Stimulated activated CD4-positive, alpha-beta T cell treated with anti-CD3 and anti-CD28 coated beads, Interleukin-15, amount 100 ng/mL, for 48 hours (primary cell): ENCODE data around the gene SLC22A13.
"Not testable (repeated sequence)": the region's sequence is repeated elsewhere in the genome, so short reads cannot be mapped to it uniquely, and the experiment has no call there.

Experiments used
- DNase-seq, 2 donors: peaks; one replicate each; pipeline ENCODE4 v3.0.0-alpha.2; 2020; ENCODE audit warnings: low read depth in 2 of 2

SLC22A13 gene, protein sequence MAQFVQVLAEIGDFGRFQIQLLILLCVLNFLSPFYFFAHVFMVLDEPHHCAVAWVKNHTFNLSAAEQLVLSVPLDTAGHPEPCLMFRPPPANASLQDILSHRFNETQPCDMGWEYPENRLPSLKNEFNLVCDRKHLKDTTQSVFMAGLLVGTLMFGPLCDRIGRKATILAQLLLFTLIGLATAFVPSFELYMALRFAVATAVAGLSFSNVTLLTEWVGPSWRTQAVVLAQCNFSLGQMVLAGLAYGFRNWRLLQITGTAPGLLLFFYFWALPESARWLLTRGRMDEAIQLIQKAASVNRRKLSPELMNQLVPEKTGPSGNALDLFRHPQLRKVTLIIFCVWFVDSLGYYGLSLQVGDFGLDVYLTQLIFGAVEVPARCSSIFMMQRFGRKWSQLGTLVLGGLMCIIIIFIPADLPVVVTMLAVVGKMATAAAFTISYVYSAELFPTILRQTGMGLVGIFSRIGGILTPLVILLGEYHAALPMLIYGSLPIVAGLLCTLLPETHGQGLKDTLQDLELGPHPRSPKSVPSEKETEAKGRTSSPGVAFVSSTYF

GRCh38 chr3:38265604-38266307 is at the start of gene SLC22A13:
SLC22A13 (plus strand) TSS chr3:38265812; CDS start chr3:38265861, 49 bp downstream.
- DNase-seq, result no peak

GRCh38 chr3:38219609-38220197 is 45.9 kb upstream of the SLC22A13 start:
- DNase-seq, result no peak

- DNase-seq, result no peak
Observed at GRCh38 chr3:38221005-38221404, 44.6 kb upstream of the SLC22A13 start.

DNA sequence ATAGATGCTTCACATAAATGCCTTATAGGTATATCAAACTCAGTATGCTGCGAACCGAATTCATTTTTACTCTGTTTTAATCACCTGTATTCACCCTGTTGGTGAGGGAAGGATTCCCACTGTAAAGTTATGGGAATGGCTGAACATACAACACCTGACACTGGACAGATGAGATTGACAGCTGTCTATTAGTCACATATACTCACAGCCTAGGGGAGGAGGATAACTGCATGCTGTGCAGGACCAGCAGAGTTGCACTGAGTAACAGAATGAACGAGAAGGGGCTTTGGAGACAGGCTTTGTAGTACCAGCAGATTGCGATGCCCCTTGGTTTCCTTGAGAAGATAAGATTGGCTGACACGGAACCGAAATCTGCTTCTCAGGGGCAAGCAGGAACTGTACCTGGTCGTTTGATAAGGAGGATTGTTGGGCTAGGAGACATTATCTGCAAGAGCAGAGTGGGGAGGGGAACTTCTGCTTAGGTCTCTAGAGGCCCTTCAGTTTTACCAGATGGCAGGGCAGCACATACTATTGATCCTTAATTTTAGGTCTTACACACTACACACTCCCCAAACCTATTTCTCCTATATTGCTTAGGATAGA is 43.5 kb upstream of the SLC22A13 start:
- no peak for DNase-seq

GRCh38 chr3:38224357-38224756 is 41.3 kb upstream of the SLC22A13 start:
- no peak for DNase-seq

- no peak for DNase-seq
Observed at GRCh38 chr3:38226273-38226672, 39.3 kb upstream of the SLC22A13 start.

DNA sequence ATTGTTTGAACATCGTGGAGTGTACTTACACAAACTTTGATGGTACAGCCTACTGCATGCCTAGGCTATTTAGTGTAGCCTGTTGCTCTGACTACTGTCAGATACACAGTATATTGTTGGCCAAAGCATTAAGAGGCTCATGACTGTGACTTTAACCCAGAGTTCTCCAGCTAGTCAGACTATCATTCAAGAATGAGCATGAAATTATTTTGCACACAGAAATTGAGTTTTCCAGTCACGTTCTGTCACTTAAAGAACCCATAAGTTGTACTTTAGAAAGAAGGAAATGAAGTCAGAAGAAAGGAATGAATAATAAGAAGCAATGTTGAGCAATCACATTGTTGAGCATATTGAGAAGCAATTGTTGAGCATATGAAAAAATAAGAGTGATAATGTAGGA is 37.6 kb upstream of the SLC22A13 start:
- no peak for DNase-seq

GRCh38 chr3:38229036-38229435 is 36.6 kb upstream of the SLC22A13 start:
- no peak for DNase-seq

DNA sequence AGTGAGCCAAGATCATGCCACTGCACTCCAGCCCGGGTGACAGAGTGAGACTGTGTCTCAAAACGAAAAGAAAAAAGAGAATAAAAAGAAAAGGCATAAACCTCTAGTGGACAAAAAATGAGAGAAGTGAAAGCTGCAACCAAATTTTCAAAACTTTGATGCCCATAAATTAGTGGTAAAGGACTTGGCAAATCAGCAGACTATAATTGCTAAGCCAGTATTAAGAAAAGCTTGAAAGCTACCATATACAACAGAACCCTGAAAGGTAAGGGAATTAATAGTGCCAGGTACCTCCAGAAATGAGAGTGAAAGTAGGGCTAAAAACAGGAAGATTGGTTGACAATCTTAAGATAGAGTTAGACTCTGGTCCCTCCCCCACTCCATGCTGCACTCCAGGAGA is 32.9 kb upstream of the SLC22A13 start:
- no peak for DNase-seq

DNA sequence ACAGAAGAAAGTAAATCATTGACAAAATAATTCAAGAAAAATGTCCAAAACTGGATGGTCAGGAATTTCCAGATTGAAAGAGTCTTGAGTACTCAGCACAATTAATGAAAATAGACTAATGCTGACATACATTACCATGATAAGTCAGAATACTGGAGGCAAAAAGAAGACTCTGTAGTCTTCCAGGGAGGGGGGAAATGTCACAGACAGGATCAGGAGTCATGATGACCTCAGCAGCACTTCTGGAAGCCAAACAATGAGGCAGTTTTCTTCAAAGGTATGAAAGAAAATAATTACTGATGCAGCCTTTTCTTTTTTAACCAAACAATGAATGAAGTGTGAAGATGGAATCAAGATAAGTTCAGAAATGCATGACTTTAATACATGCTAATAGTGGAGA is 30.1 kb upstream of the SLC22A13 start:
- no peak for DNase-seq

DNA sequence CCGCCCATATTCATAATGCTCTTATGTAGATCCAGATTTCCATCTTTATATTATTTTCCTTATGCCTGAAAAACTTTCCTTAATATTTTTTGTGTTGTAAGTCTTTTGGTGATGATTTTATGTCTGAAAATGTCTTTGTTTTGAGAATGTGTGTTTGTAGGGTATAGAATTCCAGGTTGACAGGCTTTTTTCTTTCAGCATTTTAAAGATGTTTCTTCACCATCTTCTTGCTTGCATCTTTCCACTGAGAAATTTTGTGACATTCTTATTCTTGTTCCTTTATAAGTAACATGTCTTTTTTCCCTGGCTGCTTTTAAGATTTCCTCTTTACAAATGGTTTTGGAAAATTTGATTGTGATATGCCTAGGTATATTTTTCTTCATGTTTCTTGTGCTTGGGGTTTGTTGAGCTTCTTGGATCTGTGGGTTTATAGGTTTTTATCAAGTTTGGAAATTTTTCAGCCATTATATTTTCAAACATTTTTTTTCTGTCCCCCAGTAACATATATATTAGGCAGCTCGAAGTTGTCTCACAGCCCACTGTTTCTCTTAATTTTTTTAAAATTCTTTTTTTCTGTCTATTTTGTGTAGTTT is 27.1 kb upstream of the SLC22A13 start:
- DNase-seq, result no peak

- DNase-seq, result not testable (repeated sequence)
Observed at GRCh38 chr3:38242812-38243211, 22.8 kb upstream of the SLC22A13 start.

DNA sequence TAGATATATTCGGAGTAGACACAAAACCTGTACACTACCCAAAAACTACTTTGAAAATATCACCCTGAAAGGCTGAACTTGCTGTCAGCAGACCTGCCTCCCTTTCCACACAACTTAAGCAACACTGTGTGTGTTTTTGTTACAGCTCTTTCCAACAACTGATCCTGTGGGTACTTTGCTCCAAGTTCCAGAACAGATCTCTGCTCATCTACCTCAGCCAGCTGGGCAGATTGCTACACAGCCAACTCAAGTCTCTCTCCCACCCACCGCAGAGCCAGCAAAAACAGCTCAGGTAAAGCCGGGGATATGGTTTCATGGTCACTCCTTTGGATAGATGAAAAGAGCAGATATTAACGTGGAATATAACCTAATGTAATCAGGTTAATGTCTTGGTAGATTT is 19.7 kb upstream of the SLC22A13 start:
- DNase-seq, result no peak

DNA sequence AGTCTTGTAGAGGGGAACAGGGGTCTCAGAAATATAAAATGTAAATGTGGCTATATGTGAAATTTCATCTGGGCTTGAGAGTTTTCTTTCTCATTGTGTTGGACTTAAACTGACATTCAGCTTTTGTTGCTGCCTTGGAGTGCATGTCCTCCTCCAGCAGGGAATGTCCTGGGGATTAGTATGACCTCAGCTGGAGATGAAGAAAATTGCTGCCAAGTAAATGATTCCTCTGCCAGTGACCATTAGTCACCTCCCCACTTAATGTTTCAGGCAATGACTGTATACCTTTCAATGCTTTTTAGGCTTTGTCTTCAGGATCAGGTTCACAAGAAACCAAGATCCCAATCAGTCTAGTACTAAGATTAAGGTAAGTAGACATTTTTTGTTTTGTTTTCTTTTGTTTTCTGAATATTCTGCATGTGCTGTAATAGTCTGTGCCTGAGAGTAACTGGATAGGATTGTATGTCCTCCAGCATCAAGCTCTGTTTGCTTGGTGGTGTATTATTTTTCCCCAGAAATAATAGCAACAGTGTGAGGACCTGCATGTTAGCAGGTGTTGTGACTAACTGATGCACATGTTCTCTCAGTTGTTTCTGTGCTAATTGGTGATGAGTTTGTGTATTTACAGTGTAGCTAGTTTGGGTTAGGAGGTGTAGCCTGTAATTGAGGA is 18.1 kb upstream of the SLC22A13 start:
- DNase-seq, result no peak

DNA sequence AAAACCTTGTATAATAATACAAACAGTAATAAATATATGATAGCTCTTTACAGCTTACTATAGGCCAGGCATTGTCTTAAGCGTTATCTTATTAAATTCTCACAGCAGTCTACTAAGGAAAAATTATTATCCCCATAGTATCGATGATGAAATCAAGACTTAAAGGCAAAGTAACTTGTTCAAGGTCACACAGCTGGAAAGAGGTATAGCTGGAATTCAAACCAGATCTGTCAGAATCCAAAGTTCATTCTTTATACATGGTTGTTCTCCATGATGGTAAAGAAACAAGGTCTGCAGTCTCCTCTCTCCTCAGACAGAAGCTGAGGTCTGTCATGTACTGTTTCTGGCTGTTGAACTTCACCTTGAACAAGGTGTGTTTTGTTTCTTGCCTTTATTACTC is 15.4 kb upstream of the SLC22A13 start:
- DNase-seq, result no peak

GRCh38 chr3:38251197-38251596 is 14.4 kb upstream of the SLC22A13 start:
- no peak for DNase-seq

DNA sequence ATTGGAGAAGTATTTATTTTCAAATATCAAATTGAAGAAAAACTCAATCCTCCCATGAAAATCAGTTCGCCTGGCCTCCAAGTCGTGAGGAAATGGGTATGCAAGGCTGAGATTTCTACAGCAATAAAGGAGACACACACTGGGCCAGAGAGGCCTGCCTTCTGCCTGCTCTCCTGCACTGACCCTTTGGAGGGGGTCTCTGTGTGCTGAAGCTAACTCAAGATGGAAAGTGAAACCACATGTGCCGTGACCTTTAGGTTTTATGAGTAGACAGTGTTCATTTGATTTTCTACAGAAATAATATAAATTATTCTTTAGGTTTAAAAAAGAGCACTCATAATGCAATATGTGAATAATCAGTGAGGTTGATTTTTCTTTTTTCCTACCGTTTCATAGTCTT is 11.9 kb upstream of the SLC22A13 start:
- DNase-seq, result no peak

- peak in 1 of 2 donors; percentile 4 for DNase-seq
Observed at GRCh38 chr3:38254872-38255271, 10.7 kb upstream of the SLC22A13 start.

GRCh38 chr3:38255627-38256026 is 10.0 kb upstream of the SLC22A13 start:
- no peak for DNase-seq

- no peak for DNase-seq
Observed at GRCh38 chr3:38257583-38257982, 8.0 kb upstream of the SLC22A13 start.

GRCh38 chr3:38260474-38260873 is 5.1 kb upstream of the SLC22A13 start:
- no peak for DNase-seq
